GM12872 (cell line): Measurements from ENCODE around the gene DNAJC18.

Experiments
- TF ChIP-seq, protein P1 (sequence below): IDR thresholded peaks from 3 replicates; pipeline ENCODE4 v1.5.1; 2011; ENCODE audit warnings: low read depth, mild to moderate bottlenecking, low read length, moderate library complexity; ENCODE audit not compliant: insufficient read depth

DNAJC18 gene

DNA sequence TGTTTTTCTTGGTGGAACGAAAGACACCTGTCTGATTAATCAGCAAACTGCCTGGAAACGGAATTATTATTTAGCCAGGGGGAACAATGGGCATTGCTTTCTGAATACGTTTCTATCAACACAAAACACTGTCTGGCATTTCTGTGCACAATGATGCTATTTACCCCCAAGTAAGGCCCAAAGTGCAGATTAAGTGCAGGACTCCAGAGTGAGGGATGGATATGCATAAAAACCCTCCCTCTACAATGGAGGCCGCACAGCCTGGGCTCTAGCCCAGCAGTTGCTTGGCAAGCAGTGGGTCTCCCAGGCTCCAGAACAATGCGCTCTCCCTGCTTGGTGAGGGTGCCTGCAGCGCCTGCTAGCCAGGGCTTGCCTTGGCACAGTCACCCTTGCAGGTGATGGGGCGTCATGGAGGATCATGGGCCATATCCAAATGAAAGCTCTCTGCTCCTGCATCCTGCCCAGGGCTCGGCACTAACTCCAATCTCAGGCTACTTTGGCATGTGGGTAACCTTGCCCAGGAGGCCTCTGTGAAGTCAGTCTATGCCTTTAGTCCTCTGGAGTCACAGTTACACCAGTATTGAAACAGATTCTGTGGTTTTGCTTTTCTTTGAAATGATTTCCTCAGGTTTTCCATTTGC is 24.0 kb downstream of the DNAJC18 start:
- TF ChIP-seq, protein P1, sequence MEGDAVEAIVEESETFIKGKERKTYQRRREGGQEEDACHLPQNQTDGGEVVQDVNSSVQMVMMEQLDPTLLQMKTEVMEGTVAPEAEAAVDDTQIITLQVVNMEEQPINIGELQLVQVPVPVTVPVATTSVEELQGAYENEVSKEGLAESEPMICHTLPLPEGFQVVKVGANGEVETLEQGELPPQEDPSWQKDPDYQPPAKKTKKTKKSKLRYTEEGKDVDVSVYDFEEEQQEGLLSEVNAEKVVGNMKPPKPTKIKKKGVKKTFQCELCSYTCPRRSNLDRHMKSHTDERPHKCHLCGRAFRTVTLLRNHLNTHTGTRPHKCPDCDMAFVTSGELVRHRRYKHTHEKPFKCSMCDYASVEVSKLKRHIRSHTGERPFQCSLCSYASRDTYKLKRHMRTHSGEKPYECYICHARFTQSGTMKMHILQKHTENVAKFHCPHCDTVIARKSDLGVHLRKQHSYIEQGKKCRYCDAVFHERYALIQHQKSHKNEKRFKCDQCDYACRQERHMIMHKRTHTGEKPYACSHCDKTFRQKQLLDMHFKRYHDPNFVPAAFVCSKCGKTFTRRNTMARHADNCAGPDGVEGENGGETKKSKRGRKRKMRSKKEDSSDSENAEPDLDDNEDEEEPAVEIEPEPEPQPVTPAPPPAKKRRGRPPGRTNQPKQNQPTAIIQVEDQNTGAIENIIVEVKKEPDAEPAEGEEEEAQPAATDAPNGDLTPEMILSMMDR = no peak

DNA sequence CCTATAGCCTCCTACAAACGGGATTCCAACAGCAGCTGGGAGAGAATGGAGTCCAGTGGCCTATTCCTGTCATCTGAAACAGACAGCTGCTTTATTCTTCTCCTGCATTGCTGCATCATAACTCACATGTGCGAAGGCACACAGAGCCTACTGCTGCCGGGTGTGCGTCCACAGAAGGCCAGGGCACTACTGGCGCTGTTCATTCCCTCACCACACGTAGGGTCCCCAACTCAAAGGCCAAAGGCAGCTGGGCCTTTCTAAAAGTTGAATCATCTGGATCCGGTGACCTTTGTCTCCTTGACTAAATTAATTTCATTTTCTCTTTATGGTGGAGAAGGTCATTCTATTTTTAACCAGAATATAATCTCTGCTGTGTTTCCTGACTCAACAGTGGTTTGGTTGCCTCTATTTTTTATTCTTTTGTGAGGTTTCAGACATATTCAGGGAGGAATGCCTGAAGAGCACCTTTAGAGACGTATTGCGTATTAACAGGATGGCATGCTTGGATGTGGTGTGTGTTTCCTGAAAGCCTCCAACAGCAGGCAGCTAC is 24.7 kb downstream of the DNAJC18 start:
- TF ChIP-seq, protein P1 = no peak

DNA sequence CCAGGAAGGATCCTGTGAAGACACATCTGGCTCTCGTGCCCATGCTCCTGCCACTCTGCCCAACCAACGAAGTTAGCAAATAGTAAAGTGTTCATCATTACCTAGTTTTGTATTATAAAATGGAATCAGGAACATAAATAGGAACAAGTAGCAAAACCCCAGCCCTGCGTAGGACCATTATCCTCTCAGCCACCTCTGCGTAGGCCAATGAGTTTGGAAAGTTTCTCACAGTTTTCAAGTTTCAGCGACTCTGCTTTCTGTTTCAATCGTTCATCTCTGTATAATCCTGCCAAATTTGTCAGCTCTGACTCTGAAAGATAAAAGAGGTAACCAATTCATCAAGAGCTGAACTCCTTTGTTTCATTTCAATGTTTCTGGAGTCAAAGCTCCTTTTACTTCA is 25.4 kb downstream of the DNAJC18 start:
- TF ChIP-seq, protein P1 = no peak

DNA sequence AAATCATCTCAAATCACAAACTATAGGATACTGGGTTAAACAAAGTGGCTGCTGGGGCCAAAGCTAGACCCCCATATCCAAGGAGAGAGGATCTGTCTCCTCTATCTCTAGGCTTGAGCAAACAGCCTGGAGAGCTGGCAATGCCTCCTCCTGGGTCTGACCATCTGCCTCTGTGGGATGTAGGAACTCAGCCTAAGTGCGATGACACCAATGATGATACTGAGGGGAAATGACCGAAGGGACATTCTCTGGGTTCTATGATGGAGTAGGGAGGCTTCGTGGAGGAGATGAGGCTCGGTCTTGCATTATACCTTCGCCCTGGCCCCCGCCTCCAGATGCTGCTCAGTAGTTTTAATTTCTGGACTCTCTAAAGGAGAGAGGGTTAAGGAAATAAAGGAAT is 26.2 kb downstream of the DNAJC18 start:
- TF ChIP-seq, protein P1 = no peak

DNA sequence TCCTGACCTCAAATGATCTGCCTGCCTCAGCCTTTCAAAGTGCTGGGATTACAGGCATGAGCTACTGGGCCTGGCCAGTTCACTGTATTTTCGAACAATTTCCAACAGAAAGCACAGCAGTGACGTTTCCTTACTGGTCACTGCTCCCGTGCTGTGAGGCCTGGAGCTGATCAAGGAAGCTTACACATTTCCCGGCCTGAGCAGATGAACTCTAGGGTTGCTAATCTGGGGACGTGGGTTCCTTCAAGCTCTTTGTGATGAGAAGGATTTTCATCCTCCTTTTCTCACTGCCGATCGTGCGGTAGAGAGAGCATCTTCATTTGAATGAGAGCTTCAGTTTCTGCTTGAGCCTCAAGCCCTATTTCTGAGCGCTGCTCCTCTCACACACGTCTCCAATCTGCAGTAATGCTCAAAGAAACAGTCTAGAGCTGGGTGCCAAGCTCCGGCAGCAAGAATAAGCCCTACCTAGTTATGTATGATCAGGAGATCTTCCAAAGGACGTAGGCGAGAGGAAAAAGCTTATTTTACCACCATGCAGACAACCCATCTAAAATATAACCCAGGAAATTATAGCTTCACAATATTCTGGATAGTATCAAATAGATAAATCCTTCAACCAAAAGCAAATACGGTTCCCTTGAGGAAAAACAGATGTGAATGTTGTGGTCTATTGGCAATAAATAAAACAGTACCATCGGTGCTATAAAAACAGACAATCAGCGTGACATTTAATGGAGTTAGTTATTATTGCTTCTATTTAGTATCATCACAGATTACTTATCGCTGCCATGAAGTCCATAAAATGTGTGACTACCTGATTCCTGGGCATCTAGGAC is 28.1 kb downstream of the DNAJC18 start:
- TF ChIP-seq, protein P1 = no peak

DNA sequence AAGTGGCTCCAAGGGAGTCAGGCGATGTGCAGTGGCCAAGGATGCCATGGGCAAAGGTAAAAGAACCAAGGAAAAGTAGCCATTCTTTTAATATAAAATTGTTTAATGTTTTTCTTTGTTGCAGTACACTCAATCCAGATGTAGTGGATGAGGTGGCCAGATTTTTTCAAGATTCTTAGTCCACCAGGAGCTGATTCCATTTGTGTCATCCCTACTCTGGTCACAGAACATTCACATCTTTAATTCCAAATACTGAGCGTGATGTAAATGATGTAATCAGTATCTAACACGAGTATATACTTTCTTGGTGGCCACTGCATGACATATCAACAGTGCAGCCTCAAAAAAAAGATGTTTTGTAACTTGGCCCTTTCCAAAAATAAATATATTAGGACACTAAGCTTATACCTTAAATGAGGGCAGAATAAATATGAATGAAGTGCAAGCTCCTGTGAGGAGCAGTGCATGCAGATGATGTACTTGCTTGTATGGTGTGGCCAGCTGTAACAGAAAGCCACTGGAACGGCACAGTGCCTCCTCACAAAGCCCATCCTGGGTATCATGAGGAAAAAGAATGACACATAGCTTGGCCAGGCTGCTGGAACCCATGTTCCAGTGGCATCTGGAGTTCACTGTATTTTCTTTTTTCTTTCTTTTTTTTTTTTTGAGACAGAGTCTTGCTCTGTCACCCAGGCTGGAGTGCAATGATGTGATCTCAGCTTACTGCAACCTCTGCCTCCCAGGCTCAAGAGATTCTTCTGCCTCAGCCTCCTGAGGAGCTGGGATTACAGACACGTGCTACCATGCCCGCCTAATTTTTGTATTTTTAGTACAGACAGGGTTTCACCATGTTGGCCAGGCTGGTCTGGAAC is 29.0 kb downstream of the DNAJC18 start:
- TF ChIP-seq, protein P1 = no peak

DNA sequence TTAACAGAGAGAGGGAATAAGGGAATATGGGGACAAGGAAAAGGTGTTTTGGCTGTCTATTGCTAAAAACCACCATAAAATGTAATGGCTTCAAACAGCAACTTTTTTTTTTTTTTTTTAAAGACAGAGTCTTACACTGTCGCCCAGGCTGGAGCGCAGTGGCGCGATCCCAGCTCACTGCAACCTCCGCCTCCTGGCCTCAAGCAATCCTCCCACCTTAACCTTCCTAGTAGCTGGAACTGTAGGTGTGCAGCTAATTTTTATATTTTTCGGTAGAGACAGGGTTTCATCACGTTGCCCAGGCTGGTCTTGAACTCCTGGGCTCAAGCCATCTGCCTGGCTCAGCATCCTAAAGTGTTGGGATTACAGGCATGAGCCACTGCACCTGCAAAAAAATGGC is 31.1 kb downstream of the DNAJC18 start:
- TF ChIP-seq, protein P1 = no peak
